ENCODE measurements around the gene LRWD1.

LRWD1 gene

GRCh38 chr7:102451371-102452054 lies 13.3 kb upstream of the LRWD1 start:
- no peak overlapping the region for H3K27ac ChIP-seq (ENCODE audit: low read length)
- no peak overlapping the region for H3K9ac ChIP-seq (ENCODE audit: low read depth, low read length)
- ATAC-seq (ENCODE audit: insufficient read depth, low read depth) (no peak), DNase-seq (no peak)
- no peaks in the 10 kb centered on the region for H3K79me2 ChIP-seq (ENCODE audit: insufficient read depth, low read length)
- TF ChIP-seq EZH2 (IDR thresholded peaks at IDR 0.05; ENCODE audit: borderline replicate concordance, low read depth, low read length, severe bottlenecking), result no peak
- TF ChIP-seq, protein P1, sequence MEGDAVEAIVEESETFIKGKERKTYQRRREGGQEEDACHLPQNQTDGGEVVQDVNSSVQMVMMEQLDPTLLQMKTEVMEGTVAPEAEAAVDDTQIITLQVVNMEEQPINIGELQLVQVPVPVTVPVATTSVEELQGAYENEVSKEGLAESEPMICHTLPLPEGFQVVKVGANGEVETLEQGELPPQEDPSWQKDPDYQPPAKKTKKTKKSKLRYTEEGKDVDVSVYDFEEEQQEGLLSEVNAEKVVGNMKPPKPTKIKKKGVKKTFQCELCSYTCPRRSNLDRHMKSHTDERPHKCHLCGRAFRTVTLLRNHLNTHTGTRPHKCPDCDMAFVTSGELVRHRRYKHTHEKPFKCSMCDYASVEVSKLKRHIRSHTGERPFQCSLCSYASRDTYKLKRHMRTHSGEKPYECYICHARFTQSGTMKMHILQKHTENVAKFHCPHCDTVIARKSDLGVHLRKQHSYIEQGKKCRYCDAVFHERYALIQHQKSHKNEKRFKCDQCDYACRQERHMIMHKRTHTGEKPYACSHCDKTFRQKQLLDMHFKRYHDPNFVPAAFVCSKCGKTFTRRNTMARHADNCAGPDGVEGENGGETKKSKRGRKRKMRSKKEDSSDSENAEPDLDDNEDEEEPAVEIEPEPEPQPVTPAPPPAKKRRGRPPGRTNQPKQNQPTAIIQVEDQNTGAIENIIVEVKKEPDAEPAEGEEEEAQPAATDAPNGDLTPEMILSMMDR (IDR thresholded peaks at IDR 0.05; ENCODE audit: borderline replicate concordance, extremely low read depth, low read length, poor library complexity, severe bottlenecking), result no peak
- H2AFZ ChIP-seq (ENCODE audit: low read depth, low read length), result no peak overlapping the region
- H4K20me1 ChIP-seq (ENCODE audit: insufficient read depth, low read length), result no peaks in the 10 kb centered on the region
- no peak overlapping the region for H3K4me3 ChIP-seq (ENCODE audit: low read depth in 1 of 2, low read length in 2 of 2)
- no peak overlapping the region for H3K4me2 ChIP-seq (ENCODE audit: insufficient read depth, low read length)
- no peaks in the 10 kb centered on the region for H3K9me3 ChIP-seq (ENCODE audit: insufficient read depth, low read length, severe bottlenecking)
- no peaks in the 10 kb centered on the region for H3K4me1 ChIP-seq (ENCODE audit: insufficient read depth, low read length)
- peaks cover 20% of the 10 kb centered on the region; the same call in 1 of the 2 replicates for H3K36me3 ChIP-seq (ENCODE audit: insufficient read depth, low read length)
- H3K27me3 ChIP-seq (ENCODE audit: insufficient read depth, low read length, poor library complexity), result no peaks in the 10 kb centered on the region

- H3K4me2 ChIP-seq (ENCODE audit: insufficient read depth, low read length), result no peak overlapping the region
Observed at GRCh38 chr7:102452451-102452850, 12.3 kb upstream of the LRWD1 start.

GRCh38 chr7:102453319-102453718 lies 11.5 kb upstream of the LRWD1 start:
- ATAC-seq (ENCODE audit: insufficient read depth, low read depth) (no peak), DNase-seq (no peak)
- peaks cover 27% of the 10 kb centered on the region for H3K36me3 ChIP-seq (ENCODE audit: insufficient read depth, low read length)
- H3K27ac ChIP-seq (ENCODE audit: low read length), result no peak overlapping the region
- TF ChIP-seq, protein P1 (IDR thresholded peaks at IDR 0.05; ENCODE audit: borderline replicate concordance, extremely low read depth, low read length, poor library complexity, severe bottlenecking), result no peak
- no peak for TF ChIP-seq EZH2 (IDR thresholded peaks at IDR 0.05; ENCODE audit: borderline replicate concordance, low read depth, low read length, severe bottlenecking)
- no peak overlapping the region for H3K4me3 ChIP-seq (ENCODE audit: low read depth in 1 of 2, low read length in 2 of 2)
- no peak overlapping the region for H3K4me2 ChIP-seq (ENCODE audit: insufficient read depth, low read length)
- no peak overlapping the region for H2AFZ ChIP-seq (ENCODE audit: low read depth, low read length)
- no peaks in the 10 kb centered on the region for H4K20me1 ChIP-seq (ENCODE audit: insufficient read depth, low read length)
- no peaks in the 10 kb centered on the region for H3K9me3 ChIP-seq (ENCODE audit: insufficient read depth, low read length, severe bottlenecking)
- H3K27me3 ChIP-seq (ENCODE audit: insufficient read depth, low read length, poor library complexity), result no peaks in the 10 kb centered on the region
- no peaks in the 10 kb centered on the region for H3K4me1 ChIP-seq (ENCODE audit: insufficient read depth, low read length)
- H3K79me2 ChIP-seq (ENCODE audit: insufficient read depth, low read length), result no peaks in the 10 kb centered on the region
- no peak overlapping the region for H3K9ac ChIP-seq (ENCODE audit: low read depth, low read length)

More at GRCh38 chr7:102452451-102452850, 12.3 kb upstream of the LRWD1 start:
- Histone ChIP-seq H3K9me3 (ENCODE audit: insufficient read depth, low read length, severe bottlenecking) (no peaks in the 10 kb centered on the region), H3K9ac (ENCODE audit: low read depth, low read length) (no peak overlapping the region), H3K27ac (ENCODE audit: low read length) (no peak overlapping the region), H4K20me1 (ENCODE audit: insufficient read depth, low read length) (no peaks in the 10 kb centered on the region), H3K36me3 (ENCODE audit: insufficient read depth, low read length) (peaks cover 19% of the 10 kb centered on the region), H3K79me2 (ENCODE audit: insufficient read depth, low read length) (no peaks in the 10 kb centered on the region), H3K27me3 (ENCODE audit: insufficient read depth, low read length, poor library complexity) (no peaks in the 10 kb centered on the region), H2AFZ (ENCODE audit: low read depth, low read length) (no peak overlapping the region), H3K4me3 (ENCODE audit: low read depth in 1 of 2, low read length in 2 of 2) (no peak overlapping the region), H3K4me1 (ENCODE audit: insufficient read depth, low read length) (no peaks in the 10 kb centered on the region)
- no peak for ATAC-seq (ENCODE audit: insufficient read depth, low read depth)
- TF ChIP-seq EZH2 (IDR thresholded peaks at IDR 0.05; ENCODE audit: borderline replicate concordance, low read depth, low read length, severe bottlenecking), result no peak
- TF ChIP-seq, protein P1 (IDR thresholded peaks at IDR 0.05; ENCODE audit: borderline replicate concordance, extremely low read depth, low read length, poor library complexity, severe bottlenecking), result no peak
- DNase-seq, result no peak
